GM18517 (cell line): ENCODE data around the gene OR1F1.
"Not testable (repeated sequence)": the region's sequence is repeated elsewhere in the genome, so short reads cannot be mapped to it uniquely, and the experiment has no call there.

Experiments used
- ATAC-seq: cut with Tn5 transposase; IDR thresholded peaks from one replicate; pipeline ENCODE4 v1.9.1; 2021; ENCODE audit warnings: mild to moderate bottlenecking, moderate library complexity; ENCODE audit not compliant: unreplicated experiment

Gene OR1F1

GRCh38 chr16:3187798-3188674, at the start of gene OR1F1:
OR1F1 (plus strand) TSS chr16:3188204.
- no peak for ATAC-seq

- ATAC-seq: no peak
These were observed 49.7 kb upstream of the OR1F1 start for GRCh38 chr16:3138342-3138741.

GRCh38 chr16:3138823-3139426, 49.1 kb upstream of the OR1F1 start:
- no peak for ATAC-seq

- not testable (repeated sequence) for ATAC-seq
These were observed 48.4 kb upstream of the OR1F1 start for GRCh38 chr16:3139561-3139960.

GRCh38 chr16:3140603-3141427, 47.2 kb upstream of the OR1F1 start:
- ATAC-seq: no peak

- no peak for ATAC-seq
These were observed 46.2 kb upstream of the OR1F1 start for GRCh38 chr16:3141781-3142311.

GRCh38 chr16:3142327-3142726, 45.7 kb upstream of the OR1F1 start:
- no peak for ATAC-seq

GRCh38 chr16:3142770-3143169, 45.2 kb upstream of the OR1F1 start:
- no peak for ATAC-seq

GRCh38 chr16:3143189-3143588, 44.8 kb upstream of the OR1F1 start:
- ATAC-seq: no peak

GRCh38 chr16:3143598-3144320, 44.2 kb upstream of the OR1F1 start:
- ATAC-seq: no peak

- no peak for ATAC-seq
These were observed 43.6 kb upstream of the OR1F1 start for GRCh38 chr16:3144321-3144983.

- ATAC-seq: no peak
These were observed 42.9 kb upstream of the OR1F1 start for GRCh38 chr16:3145151-3145550.

GRCh38 chr16:3145660-3146059, 42.3 kb upstream of the OR1F1 start:
- ATAC-seq: no peak

- ATAC-seq: no peak
These were observed 40.8 kb upstream of the OR1F1 start for GRCh38 chr16:3147046-3147756.

- no peak for ATAC-seq
These were observed 40.3 kb upstream of the OR1F1 start for GRCh38 chr16:3147757-3148104.

GRCh38 chr16:3148256-3149192, 39.5 kb upstream of the OR1F1 start:
- no peak for ATAC-seq

- ATAC-seq: no peak
These were observed 38.8 kb upstream of the OR1F1 start for GRCh38 chr16:3149193-3149530.

GRCh38 chr16:3149630-3150345, 38.2 kb upstream of the OR1F1 start:
- ATAC-seq: no peak
